ENCODE data around the gene PTBP3. TPM values are rescaled to one million over a fixed set of nuclear protein-coding genes. Genes with fewer than 3 reads are reported as not detected.

Gene PTBP3
- total and polyA plus RNA-seq, 2 of the 13 experiments (the other 11 are each of a cell fraction or from before 2014, with no cell fraction given) = 52.8 to 61.1 TPM

- Histone ChIP-seq H3K4me2 (ENCODE audit: low read depth, low read length) (no peak overlapping the region), H3K9ac (ENCODE audit: insufficient read depth, low read depth, low read length) (no peak overlapping the region)
- intact Hi-C loops (cut with micrococcal nuclease; ENCODE audit: unreplicated experiment) = no loop called here
Observed at GRCh38 chr9:112249277-112249676, 84.1 kb downstream of the PTBP3 start.

GRCh38 chr9:112248722-112249121 is 84.7 kb downstream of the PTBP3 start:
- WGBS (ENCODE audit: low lambda C conversion rate) = 100% methylated on average over 1 of the region's 1 CpG
- Histone ChIP-seq H3K4me1 (ENCODE audit: insufficient read depth, low read length) (no peaks in the 10 kb centered on the region), H3K36me3 (replicated peaks in 1 of 2; ENCODE audit: control insufficient read depth in 1 of 2, insufficient read depth in 2 of 2, low read length in 2 of 2) (peaks cover 3 to 33% of the 10 kb centered on the region in 2 experiments), H4K20me1 (ENCODE audit: insufficient read depth, low read length) (peaks cover 4% of the 10 kb centered on the region; the same call in 1 of the 2 replicates), H3K4me2 (ENCODE audit: low read depth, low read length) (no peak overlapping the region), H3K27me3 (ENCODE audit: control insufficient read depth in 1 of 2, insufficient read depth in 2 of 2, low read length in 2 of 2) (no peaks in the 10 kb centered on the region), H3K9me3 (ENCODE audit: low read length) (no peaks in the 10 kb centered on the region), H3K27ac (ENCODE audit: extremely low read length, insufficient read depth, low read length) (no peak overlapping the region), H2AFZ (ENCODE audit: low read length) (no peak overlapping the region), H3K9ac (ENCODE audit: insufficient read depth, low read depth, low read length) (no peak overlapping the region), H3K4me3 (replicated peaks in 1 of 3; ENCODE audit: insufficient read depth in 1 of 3, low read depth in 2 of 3, low read length in 3 of 3) (no peak overlapping the region), H3K79me2 (ENCODE audit: insufficient read depth, low read length) (peaks cover 7% of the 10 kb centered on the region)
- TF ChIP-seq XRCC5 (optimal IDR thresholded peaks at IDR 0.05; ENCODE audit: low read length) (no peak), BCL6 (CRISPR knock-in tag; IDR thresholded peaks at IDR 0.05) (no peak)
- BruUV-seq (replicated peaks) = no TSS peak
- intact Hi-C loops (cut with micrococcal nuclease; ENCODE audit: unreplicated experiment) = no loop called here
- in situ Hi-C loops (cut with HindIII; ENCODE audit: extremely low pct_ligation_motif_present, low pct_unique_long_range_greater_than_20kb) = no loop called here
- CTCF ChIA-PET (ENCODE audit: low intra/inter-chr PET ratio, low total read pairs) = no interaction called here
- no peak for ATAC-seq
- POLR2A ChIA-PET = no interaction called here
- no peak for DNase-seq (ENCODE audit: low spot score)
- no peak for FAIRE-seq

More at GRCh38 chr9:112249277-112249676, 84.1 kb downstream of the PTBP3 start:
- FAIRE-seq = no peak
- Histone ChIP-seq H3K4me3 (replicated peaks in 1 of 3; ENCODE audit: insufficient read depth in 1 of 3, low read depth in 2 of 3, low read length in 3 of 3) (no peak overlapping the region), H3K9me3 (ENCODE audit: low read length) (no peaks in the 10 kb centered on the region), H3K4me1 (ENCODE audit: insufficient read depth, low read length) (no peaks in the 10 kb centered on the region), H4K20me1 (ENCODE audit: insufficient read depth, low read length) (peaks cover 7% of the 10 kb centered on the region), H3K36me3 (replicated peaks in 1 of 2; ENCODE audit: control insufficient read depth in 1 of 2, insufficient read depth in 2 of 2, low read length in 2 of 2) (peaks cover 3 to 32% of the 10 kb centered on the region in 2 experiments), H3K27me3 (ENCODE audit: control insufficient read depth in 1 of 2, insufficient read depth in 2 of 2, low read length in 2 of 2) (no peaks in the 10 kb centered on the region), H2AFZ (ENCODE audit: low read length) (no peak overlapping the region), H3K27ac (ENCODE audit: extremely low read length, insufficient read depth, low read length) (no peak overlapping the region), H3K79me2 (ENCODE audit: insufficient read depth, low read length) (peaks cover 7% of the 10 kb centered on the region)
- WGBS (ENCODE audit: low lambda C conversion rate) = 95% methylated on average over 1 of the region's 1 CpG
- ATAC-seq = no peak
- DNase-seq (ENCODE audit: low spot score) = no peak
- ChIA-PET CTCF (ENCODE audit: low intra/inter-chr PET ratio, low total read pairs) (no interaction called here), POLR2A (no interaction called here)
- TSS peak; percentile 25 for BruUV-seq (replicated peaks)
- TF ChIP-seq SMYD3 (CRISPR knock-in tag; IDR thresholded peaks at IDR 0.05) (no peak), CERS6 (CRISPR knock-in tag; IDR thresholded peaks at IDR 0.05) (no peak), MTA3 (CRISPR knock-in tag; IDR thresholded peaks at IDR 0.05) (no peak), ZFY (CRISPR knock-in tag; IDR thresholded peaks at IDR 0.05) (no peak), ZNF724P (CRISPR knock-in tag; IDR thresholded peaks at IDR 0.05; ENCODE audit: borderline replicate concordance) (no peak), ZNF674 (CRISPR knock-in tag; IDR thresholded peaks at IDR 0.05; ENCODE audit: low read depth) (no peak), CBX2 (IDR thresholded peaks at IDR 0.05; ENCODE audit: low read depth, low read length) (no peak), CBX2 (CRISPR knock-in tag; IDR thresholded peaks at IDR 0.05; ENCODE audit: low read depth) (no peak), ZNF547 (CRISPR knock-in tag; IDR thresholded peaks at IDR 0.05) (no peak), MLLT10 (CRISPR knock-in tag; IDR thresholded peaks at IDR 0.05) (no peak), ZNF441 (CRISPR knock-in tag; IDR thresholded peaks at IDR 0.05; ENCODE audit: borderline replicate concordance) (no peak), JUND (CRISPR knock-in tag; IDR thresholded peaks at IDR 0.05) (no peak), SP2 (CRISPR knock-in tag; IDR thresholded peaks at IDR 0.05) (no peak), SMAD9 (CRISPR knock-in tag; IDR thresholded peaks at IDR 0.05) (no peak), MED13 (CRISPR knock-in tag; IDR thresholded peaks at IDR 0.05) (no peak), ZNF746 (CRISPR knock-in tag; IDR thresholded peaks at IDR 0.05) (no peak), ZNF20 (CRISPR knock-in tag; IDR thresholded peaks at IDR 0.05) (no peak), NRL (CRISPR knock-in tag; IDR thresholded peaks at IDR 0.05; ENCODE audit: borderline replicate concordance) (no peak)
- in situ Hi-C loops (cut with HindIII; ENCODE audit: extremely low pct_ligation_motif_present, low pct_unique_long_range_greater_than_20kb) = no loop called here
